SU-DHL-6 (cell line): ENCODE measurements around the gene GDPGP1.

Experiments
- CTCF ChIP-seq: fragments of 200-600 bp; sonication (generic); IDR thresholded peaks from one replicate; pipeline ENCODE4 v1.5.1; 2017; ENCODE audit warnings: antibody characterized with exemption, mild to moderate bottlenecking, low read length, moderate library complexity; ENCODE audit not compliant: insufficient read depth, poor library complexity, severe bottlenecking
- EZH2phosphoT487 ChIP-seq: fragments of 200-600 bp; sonication (generic), shearing (Covaris generic); conservative IDR thresholded peaks from 2 replicates; pipeline ENCODE4 v1.6.1; 2018; ENCODE audit warnings: mild to moderate bottlenecking, antibody characterized with exemption, low read length, moderate library complexity, mixed read lengths

DNA sequence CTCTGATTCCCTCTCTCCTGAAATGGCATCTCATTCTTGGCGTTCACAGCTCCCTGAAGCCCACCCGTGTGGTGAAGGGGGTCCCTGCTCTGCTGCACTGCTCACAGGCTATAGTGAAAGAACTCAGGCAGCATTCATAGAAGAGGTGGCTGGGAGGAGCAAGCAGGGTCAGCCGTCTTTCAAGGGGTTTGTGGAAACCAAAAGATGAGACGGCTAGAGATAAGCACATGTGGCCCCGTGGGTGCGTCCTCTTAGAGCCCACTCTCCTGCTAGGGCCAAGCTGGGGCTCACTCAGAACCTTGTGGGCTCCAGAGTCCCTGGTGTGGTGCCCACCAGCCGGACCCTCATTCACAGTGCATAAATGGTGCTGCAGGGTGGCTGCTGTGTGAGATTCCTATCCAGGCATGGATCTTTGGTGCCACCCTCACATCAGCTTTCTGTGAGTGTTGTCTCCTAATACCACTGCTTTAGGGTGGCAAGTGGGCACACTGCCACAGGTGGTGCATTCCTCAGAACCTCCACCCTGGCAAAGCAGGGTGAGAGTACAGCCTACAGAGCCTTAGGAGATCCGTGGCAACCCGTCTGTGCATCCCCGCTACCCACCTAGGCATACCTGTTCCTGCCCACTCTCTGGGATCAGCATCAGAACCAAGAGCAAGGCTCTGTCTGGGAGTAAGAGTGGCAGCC is 44.1 kb upstream of the GDPGP1 start:
- TF ChIP-seq CTCF: no peak
- no peak for TF ChIP-seq EZH2phosphoT487
